B cell (primary cell): ENCODE results near the gene SLC6A7. TPM values are rescaled to one million over a fixed set of nuclear protein-coding genes. Genes with fewer than 3 reads are reported as not detected.

Experiments used
- ATAC-seq: fragments of 200-7000 bp; cut with Tn5 transposase; one replicate; pipeline ENCODE4 v1.10.0; 2021; ENCODE audit warnings: low read depth, mild to moderate bottlenecking, moderate number of reproducible peaks, moderate library complexity
- CTCF ChIA-PET: fragments of 350-600 bp; sonication (Branson Sonifier 250); formaldehyde crosslinking; loops from one replicate; lab custom pipeline; 2021; ENCODE audit warnings: antibody characterized with exemption, inconsistent platforms; lab: Charles Lee
- POLR2A ChIA-PET: fragments of 350-600 bp; sonication (Branson Sonifier 250); formaldehyde crosslinking; loops from one replicate; lab custom pipeline; 2021; ENCODE audit warnings: antibody characterized with exemption; lab: Charles Lee
- DNase-seq: peaks from one replicate; pipeline ENCODE4 v3.0.0; 2013
- H2AFZ ChIP-seq: 2 replicates; pipeline ENCODE4 v1.6.1; 2012; ENCODE audit warnings: mild to moderate bottlenecking, low read depth, low read length; ENCODE audit not compliant: insufficient read depth, poor library complexity, severe bottlenecking
- H3K27ac ChIP-seq, 2 donors: 1 replicate in 1 of 2; 2 replicates in 1 of 2; pipeline ENCODE4 v1.5.1; 2012 to 2013; ENCODE audit warnings: low read length in 2 of 2, mild to moderate bottlenecking in 2 of 2, moderate library complexity in 1 of 2
- H3K27me3 ChIP-seq, 4 experiments: fragments of 200-600 bp in 1 of 4; sonication (generic) in 1 of 4; replicated peaks in 1 of 4; 1 replicate in 2 of 4; 2 replicates in 2 of 4; pipeline versions ENCODE4 v1.6.1 to v1.7.0; 2013 to 2016; ENCODE audit warnings: low read length in 3 of 4, mild to moderate bottlenecking in 2 of 4, mixed read lengths in 1 of 4, moderate library complexity in 1 of 4; ENCODE audit not compliant: insufficient read depth in 4 of 4, control insufficient read depth in 3 of 4; ENCODE audit errors: control extremely low read depth in 1 of 4
- H3K36me3 ChIP-seq, 2 experiments: replicated peaks in 1 of 2; 1 replicate in 1 of 2; 2 replicates in 1 of 2; pipeline versions ENCODE4 v1.6.1 to v1.7.1; 2013; ENCODE audit warnings: low read length in 1 of 2; ENCODE audit not compliant: insufficient read depth in 2 of 2, control insufficient read depth in 1 of 2; ENCODE audit errors: control extremely low read depth in 1 of 2, extremely low read depth in 1 of 2
- H3K4me1 ChIP-seq, 2 donors: fragments of 200-600 bp in 1 of 2; sonication (generic) in 1 of 2; 1 replicate in 1 of 2; 2 replicates in 1 of 2; pipeline versions ENCODE4 v1.5.1 to v1.6.1; 2013 to 2017; ENCODE audit warnings: low read length in 2 of 2; ENCODE audit not compliant: control insufficient read depth in 2 of 2, insufficient read depth in 2 of 2
- H3K4me2 ChIP-seq: replicated peaks from 2 replicates; pipeline ENCODE3; 2012; ENCODE audit warnings: mild to moderate bottlenecking, low read depth, low read length; ENCODE audit not compliant: poor library complexity, severe bottlenecking
- H3K4me3 ChIP-seq, 5 experiments: fragments of 200-600 bp in 1 of 5; sonication (generic) in 1 of 5; 1 replicate in 3 of 5; 2 replicates in 2 of 5; pipeline versions ENCODE4 v1.5.1 to v1.7.0; 2011 to 2016; ENCODE audit warnings: low read length in 4 of 5, mild to moderate bottlenecking in 4 of 5, low read depth in 2 of 5, control low read depth in 1 of 5, moderate library complexity in 1 of 5; ENCODE audit not compliant: insufficient read depth in 1 of 5; ENCODE audit errors: control extremely low read depth in 1 of 5, extremely low read depth in 1 of 5
- H3K79me2 ChIP-seq: fragments of 200-600 bp; sonication (generic); one replicate; pipeline ENCODE4 v1.6.0; 2016; ENCODE audit warnings: low read length; ENCODE audit not compliant: control insufficient read depth, insufficient read depth
- H3K9ac ChIP-seq: fragments of 200-600 bp; sonication (generic); 2 replicates; pipeline ENCODE4 v1.6.1; 2017; ENCODE audit warnings: mild to moderate bottlenecking, low read length, moderate library complexity
- H3K9me3 ChIP-seq, 3 donors: one replicate each; pipeline versions ENCODE4 v1.6.1 to v1.7.1; 2013; ENCODE audit warnings: low read length in 2 of 3; ENCODE audit not compliant: control insufficient read depth in 2 of 3, insufficient read depth in 1 of 3; ENCODE audit errors: control extremely low read depth in 1 of 3
- H4K20me1 ChIP-seq: 2 replicates; pipeline ENCODE4 v1.6.0; 2012; ENCODE audit warnings: mild to moderate bottlenecking, low read length; ENCODE audit not compliant: insufficient read depth, control insufficient read depth, poor library complexity, severe bottlenecking
- H3K27ac Mint-ChIP-seq: one replicate; pipeline ENCODE4 v1.8.0; 2021; ENCODE audit warnings: mixed read lengths
- H3K27me3 Mint-ChIP-seq: one replicate; pipeline ENCODE4 v1.8.0; 2021; ENCODE audit warnings: mixed read lengths
- H3K4me1 Mint-ChIP-seq: one replicate; pipeline ENCODE4 v1.8.0; 2021; ENCODE audit warnings: mixed read lengths
- H3K4me3 Mint-ChIP-seq: one replicate; pipeline ENCODE4 v1.8.0; 2021; ENCODE audit warnings: mixed read lengths
- H3K9me3 Mint-ChIP-seq: one replicate; pipeline ENCODE4 v1.8.0; 2022; ENCODE audit warnings: mixed read lengths; ENCODE audit not compliant: insufficient read depth
- CTCF ChIP-seq: fragments of 200-600 bp; IDR thresholded peaks from one replicate; pipeline ENCODE4 v1.8.0; 2022; ENCODE audit warnings: antibody characterized with exemption, mild to moderate bottlenecking
- EZH2 ChIP-seq: IDR thresholded peaks from 2 replicates; pipeline ENCODE4 v1.6.1; 2012; ENCODE audit warnings: borderline replicate concordance, low read depth, mild to moderate bottlenecking, moderate library complexity, low read length; ENCODE audit not compliant: insufficient read depth, poor library complexity, severe bottlenecking
- whole genome bisulfite sequencing: methylation state at CpG from one replicate; pipeline ENCODE4 v1.1.5; 2013; ENCODE audit warnings: missing lambda C conversion rate; ENCODE audit not compliant: insufficient coverage; 5-methylcytosine and 5-hydroxymethylcytosine counted together
- intact Hi-C: fragments of 100-400 bp; cut with micrococcal nuclease; formaldehyde crosslinking; loops from one replicate; pipeline ENCODE4 v1.10.0; 2022
- polyA plus RNA-seq: library from polyadenylated mRNA; depleted of rRNA; stranded (reverse); fragments of >200 nt; gene quantifications from 2 replicates; pipeline ENCODE4 v1.2.3, GENCODE V29; 2012
- total RNA-seq, 2 donors: library from RNA; stranded (reverse); fragments of 120-200 nt in 1 of 2; gene quantifications; 1 replicate in 1 of 2; 2 replicates in 1 of 2; pipeline versions ENCODE4 v1.2.3 to v1.2.4, GENCODE V29; 2013 to 2022

SLC6A7 gene
- total and polyA plus RNA-seq, 2 donors (not counting 1 experiment from before 2014, with no cell fraction given) = not detected

- Histone ChIP-seq H4K20me1 (no peaks in the 10 kb centered on the region), H3K4me3 (no peak overlapping the region), H3K9ac (no peak overlapping the region), H3K27ac (no peak overlapping the region), H3K9me3 (no peaks in the 10 kb centered on the region), H3K4me1 (peaks cover 0 to 2% of the 10 kb centered on the region in 2 donors), H2AFZ (no peak overlapping the region), H3K36me3 (no peaks in the 10 kb centered on the region), H3K27me3 (peaks cover 0 to 4% (median 2%) of the 10 kb centered on the region in 4 experiments), H3K79me2 (no peaks in the 10 kb centered on the region), H3K4me2 (no peak overlapping the region)
- H3K4me1 Mint-ChIP-seq = peaks cover 2% of the 10 kb centered on the region
- ChIA-PET POLR2A (no interaction called here), CTCF (no interaction called here)
- peaks cover 3% of the 10 kb centered on the region for H3K27me3 Mint-ChIP-seq
- WGBS = 94% methylated on average over 16 of the region's 21 CpGs
- TF ChIP-seq EZH2 (no peak), CTCF (no peak)
- no peaks in the 10 kb centered on the region for H3K9me3 Mint-ChIP-seq
- no peak overlapping the region for H3K27ac Mint-ChIP-seq
- ATAC-seq (no peak), DNase-seq (no peak)
- no peak overlapping the region for H3K4me3 Mint-ChIP-seq
- intact Hi-C loops = no loop called here
These were observed 33.0 kb downstream of the SLC6A7 start for GRCh38 chr5:150222906-150223305.

GRCh38 chr5:150223474-150223873 lies 33.6 kb downstream of the SLC6A7 start:
- H4K20me1 ChIP-seq = no peaks in the 10 kb centered on the region
- Mint-ChIP-seq H3K4me3 (no peak overlapping the region), H3K9me3 (no peaks in the 10 kb centered on the region), H3K27me3 (no peaks in the 10 kb centered on the region), H3K4me1 (no peaks in the 10 kb centered on the region), H3K27ac (no peak overlapping the region)
- H3K4me3 ChIP-seq = no peak overlapping the region
- no peaks in the 10 kb centered on the region for H3K4me1 ChIP-seq
- H3K27ac ChIP-seq = no peak overlapping the region
- H3K9me3 ChIP-seq = no peaks in the 10 kb centered on the region
- CTCF ChIA-PET = no interaction called here
- no peak overlapping the region for H2AFZ ChIP-seq
- DNase-seq = no peak
- POLR2A ChIA-PET = no interaction called here
- ATAC-seq = no peak
- H3K9ac ChIP-seq = no peak overlapping the region
- H3K36me3 ChIP-seq = no peaks in the 10 kb centered on the region
- H3K79me2 ChIP-seq = no peaks in the 10 kb centered on the region
- intact Hi-C loops = no loop called here
- WGBS = 100% methylated on average over 5 of the region's 7 CpGs
- no peak overlapping the region for H3K4me2 ChIP-seq
- TF ChIP-seq EZH2 = no peak
- H3K27me3 ChIP-seq = peaks cover 0 to 4% (median 1%) of the 10 kb centered on the region in 4 experiments
